ENCODE data around the gene AKIP1.
A peak's percentile ranks its signal among the peaks of the same experiment; 100 is the strongest.

AKIP1 gene

DNA sequence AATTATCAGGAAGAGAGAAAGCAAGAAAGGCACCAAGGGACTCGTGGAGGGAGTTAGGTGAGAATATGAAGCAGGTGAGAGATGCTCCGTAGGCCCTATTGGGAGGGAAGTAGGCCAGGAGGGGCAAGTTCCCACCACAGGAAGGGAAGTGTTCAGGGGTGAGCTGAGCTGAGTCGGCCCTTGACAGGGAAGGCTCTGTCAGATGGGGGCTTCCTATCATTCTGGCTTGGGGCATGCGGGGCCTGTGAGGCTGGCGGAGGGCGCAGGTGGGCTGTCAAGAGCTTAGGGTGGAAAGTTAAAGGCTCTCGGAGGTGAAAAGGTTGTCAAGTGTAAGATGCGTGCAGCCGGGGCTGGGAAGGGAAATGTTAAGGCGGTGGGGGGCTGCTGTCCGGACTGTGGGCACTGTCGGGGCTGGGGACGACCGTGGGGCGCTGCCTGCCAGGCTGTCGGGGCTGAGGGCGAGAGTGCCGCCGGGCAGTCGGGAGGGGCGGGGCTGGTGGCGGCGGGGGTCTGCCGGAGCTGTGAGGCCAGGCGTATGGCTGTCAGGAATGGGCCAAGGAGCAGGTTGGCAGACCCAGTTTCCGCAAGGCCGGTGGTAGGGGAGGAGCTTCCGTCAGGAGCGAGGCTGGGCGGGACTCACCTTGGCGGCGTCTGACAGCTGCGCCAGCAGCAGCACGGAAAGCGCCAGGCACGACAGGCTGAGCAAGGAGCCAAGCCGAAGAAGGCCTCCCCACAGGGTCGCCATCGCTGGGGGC is 52.8 kb downstream of the AKIP1 start:
- DNase-seq: peak; percentile 91

DNA sequence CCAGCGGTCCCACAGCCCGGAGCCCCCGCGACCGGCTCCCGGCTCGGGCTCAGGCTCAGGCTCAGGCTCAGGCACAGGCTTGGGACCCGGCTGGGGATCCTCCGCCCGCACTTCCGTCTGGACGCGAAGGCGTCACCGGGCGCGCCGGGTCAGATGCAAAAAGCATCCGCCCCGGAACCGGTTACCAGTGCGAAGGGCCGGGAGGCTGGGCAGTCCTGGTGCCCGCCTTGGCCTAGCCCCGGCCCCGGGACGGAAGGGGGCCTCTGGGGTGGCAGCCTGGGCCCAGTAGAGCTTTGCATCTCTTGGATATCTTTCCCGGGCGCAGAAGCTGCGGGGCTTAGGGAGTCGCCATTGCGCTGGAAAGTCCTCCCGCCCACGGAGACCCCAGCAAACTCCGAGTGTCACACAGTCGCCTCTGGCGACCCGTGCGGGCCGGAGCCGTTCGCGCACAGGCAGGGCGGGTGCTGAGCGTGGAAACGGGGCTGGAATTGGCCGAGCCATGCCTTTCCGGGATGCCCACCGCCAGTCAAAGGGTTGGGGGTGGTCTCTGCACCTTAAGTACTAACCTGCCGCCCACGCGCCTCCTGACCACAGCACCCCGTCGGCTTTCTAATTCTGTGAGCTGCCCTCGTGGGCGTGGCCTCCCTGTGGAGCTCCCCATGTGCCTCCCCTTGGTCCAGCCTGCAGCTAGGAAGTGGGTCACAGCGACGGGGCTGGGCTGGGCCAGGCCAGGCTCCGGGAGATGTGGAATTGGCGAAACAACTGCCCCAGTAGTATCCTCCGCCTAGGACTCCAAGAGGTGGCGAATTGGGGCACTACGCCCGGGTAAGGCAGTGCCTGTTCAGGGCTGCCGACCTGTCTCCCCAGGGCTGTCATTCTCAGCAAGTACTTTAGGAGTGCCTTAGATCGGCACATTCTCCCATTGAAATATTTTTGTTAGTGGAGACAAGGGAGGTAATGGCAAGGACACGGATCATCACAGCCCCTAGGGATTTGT is 53.6 kb downstream of the AKIP1 start, which contains the start of gene TMEM9B:
Gene TMEM9B, minus strand, starts transcription at position 119 of the 997 bp plus-strand sequence. CDS start 129 bp downstream, outside the sequence.
- peak; percentile 95 for DNase-seq

DNA sequence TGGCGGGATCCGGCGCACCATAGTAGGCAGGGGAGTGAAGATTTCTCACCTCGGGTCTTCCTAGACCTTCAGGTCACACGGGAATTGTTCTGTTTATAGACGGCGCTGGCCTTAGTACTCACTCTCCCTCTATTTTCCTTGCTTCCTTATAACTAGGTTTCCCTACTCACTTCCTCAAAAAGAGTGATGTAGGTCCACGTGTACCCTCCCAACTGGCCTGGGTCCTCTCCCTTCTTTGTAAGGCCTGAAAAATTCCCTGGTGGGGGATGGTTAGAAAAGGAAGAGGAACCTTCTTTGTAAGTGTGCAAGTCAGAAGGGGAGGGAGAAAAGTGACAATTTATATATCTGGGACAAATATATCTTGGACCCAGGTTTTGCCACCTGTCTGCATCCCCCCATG is 56.2 kb downstream of the AKIP1 start:
- DNase-seq: no peak

All from hematopoietic multipotent progenitor cell treated with erythropoietin and hydrocortisone succinate and interleukin-3 and kit ligand, for 6 days (in vitro differentiated cells).